Cardiac muscle cell (in vitro differentiated cells and primary cell): ENCODE results near the gene ADGRG3. TPM values are rescaled to one million over a fixed set of nuclear protein-coding genes. Genes with fewer than 3 reads are reported as not detected.

ENCODE experiments used
- DNase-seq, 2 donors: peaks; one replicate each; pipeline versions ENCODE4 v3.0.0 to v3.0.0-alpha.2; 2010 to 2017; ENCODE audit warnings: low read depth in 1 of 2, low spot score in 1 of 2
- H3K27ac ChIP-seq: fragments of 200-600 bp; sonication (generic); 2 replicates; pipeline ENCODE4 v1.5.1; 2016
- H3K27me3 ChIP-seq: fragments of 200-600 bp; sonication (generic); 2 replicates; pipeline ENCODE4 v1.6.0; 2016; ENCODE audit warnings: control low read depth
- H3K36me3 ChIP-seq: fragments of 200-600 bp; sonication (generic); 2 replicates; pipeline ENCODE4 v1.5.1; 2016; ENCODE audit warnings: control low read depth
- H3K4me1 ChIP-seq: fragments of 200-600 bp; sonication (generic); 2 replicates; pipeline ENCODE4 v1.8.1; 2017; ENCODE audit warnings: low read depth, mild to moderate bottlenecking, mixed run types
- H3K4me3 ChIP-seq: fragments of 200-600 bp; sonication (generic); 2 replicates; pipeline ENCODE4 v1.5.1; 2016; ENCODE audit warnings: mild to moderate bottlenecking
- H3K9me3 ChIP-seq: fragments of 200-600 bp; sonication (generic); 2 replicates; pipeline ENCODE4 v1.5.1; 2017; ENCODE audit warnings: low read depth, mild to moderate bottlenecking, control low read depth
- polyA plus RNA-seq: library from polyadenylated mRNA; unstranded; fragments of >200 nt; fragmentation: Nextera tagmentation; extraction: Ambion mirVana; gene quantifications from 2 replicates; pipeline ENCODE4 v1.2.1, GENCODE V29; 2016
- total RNA-seq: library from RNA; depleted of rRNA; stranded (reverse); fragments of >200 nt; gene quantifications from 2 replicates; pipeline ENCODE4 v1.2.3, GENCODE V29; 2016
- TF ChIP-seq, protein P1 (sequence below): IDR thresholded peaks from 2 replicates; pipeline ENCODE4 v1.5.1; 2012; ENCODE audit warnings: low read depth, mild to moderate bottlenecking, low read length

The ADGRG3 gene
- total and polyA plus RNA-seq, 2 experiments from 2014 or later, result not detected

DNA sequence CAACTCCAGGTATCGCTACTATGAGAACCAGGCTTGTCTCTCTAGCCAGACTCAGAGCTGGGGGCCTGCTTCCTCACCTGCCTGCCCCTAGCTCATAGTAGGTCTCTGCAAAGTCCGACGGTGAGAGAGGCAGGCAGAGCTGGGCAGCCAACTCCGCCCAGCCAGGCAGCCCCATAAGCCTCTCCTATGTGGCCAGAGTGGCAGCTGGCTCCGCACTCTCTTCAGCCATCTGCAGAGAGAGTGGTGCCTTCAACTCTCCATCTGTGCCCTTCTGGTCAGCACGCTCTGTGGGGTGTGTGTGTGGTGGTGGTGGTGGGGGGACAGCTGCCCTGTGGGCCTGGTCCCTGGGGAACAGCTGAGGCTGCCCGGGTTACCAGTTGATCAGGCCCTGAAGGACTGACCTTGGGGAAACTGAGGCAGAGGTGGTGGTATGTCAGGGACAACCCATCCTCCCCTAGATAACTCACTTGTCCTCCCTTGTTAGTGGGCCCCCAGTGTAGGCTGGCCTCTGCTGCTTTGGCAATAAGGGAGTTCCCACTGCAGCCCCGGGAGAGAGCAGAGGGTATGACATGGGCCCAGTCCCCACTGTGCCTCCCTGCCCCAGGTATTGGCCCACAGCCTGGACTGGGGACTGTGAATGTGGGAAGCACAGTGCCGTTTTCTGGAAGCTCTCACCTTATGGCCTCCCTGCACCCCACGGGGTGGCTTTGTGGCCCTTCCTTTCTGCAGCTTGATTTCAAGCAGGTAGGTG, 41.5 kb upstream of the ADGRG3 start:
- H3K9me3 ChIP-seq, result no peaks in the 10 kb centered on the region
- H3K27me3 ChIP-seq, result no peaks in the 10 kb centered on the region
- no peak for DNase-seq
- H3K4me1 ChIP-seq, result peaks cover 5% of the 10 kb centered on the region
- TF ChIP-seq, protein P1, sequence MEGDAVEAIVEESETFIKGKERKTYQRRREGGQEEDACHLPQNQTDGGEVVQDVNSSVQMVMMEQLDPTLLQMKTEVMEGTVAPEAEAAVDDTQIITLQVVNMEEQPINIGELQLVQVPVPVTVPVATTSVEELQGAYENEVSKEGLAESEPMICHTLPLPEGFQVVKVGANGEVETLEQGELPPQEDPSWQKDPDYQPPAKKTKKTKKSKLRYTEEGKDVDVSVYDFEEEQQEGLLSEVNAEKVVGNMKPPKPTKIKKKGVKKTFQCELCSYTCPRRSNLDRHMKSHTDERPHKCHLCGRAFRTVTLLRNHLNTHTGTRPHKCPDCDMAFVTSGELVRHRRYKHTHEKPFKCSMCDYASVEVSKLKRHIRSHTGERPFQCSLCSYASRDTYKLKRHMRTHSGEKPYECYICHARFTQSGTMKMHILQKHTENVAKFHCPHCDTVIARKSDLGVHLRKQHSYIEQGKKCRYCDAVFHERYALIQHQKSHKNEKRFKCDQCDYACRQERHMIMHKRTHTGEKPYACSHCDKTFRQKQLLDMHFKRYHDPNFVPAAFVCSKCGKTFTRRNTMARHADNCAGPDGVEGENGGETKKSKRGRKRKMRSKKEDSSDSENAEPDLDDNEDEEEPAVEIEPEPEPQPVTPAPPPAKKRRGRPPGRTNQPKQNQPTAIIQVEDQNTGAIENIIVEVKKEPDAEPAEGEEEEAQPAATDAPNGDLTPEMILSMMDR, result no peak
- no peaks in the 10 kb centered on the region for H3K36me3 ChIP-seq
- H3K4me3 ChIP-seq, result no peak overlapping the region
- H3K27ac ChIP-seq, result no peak overlapping the region

DNA sequence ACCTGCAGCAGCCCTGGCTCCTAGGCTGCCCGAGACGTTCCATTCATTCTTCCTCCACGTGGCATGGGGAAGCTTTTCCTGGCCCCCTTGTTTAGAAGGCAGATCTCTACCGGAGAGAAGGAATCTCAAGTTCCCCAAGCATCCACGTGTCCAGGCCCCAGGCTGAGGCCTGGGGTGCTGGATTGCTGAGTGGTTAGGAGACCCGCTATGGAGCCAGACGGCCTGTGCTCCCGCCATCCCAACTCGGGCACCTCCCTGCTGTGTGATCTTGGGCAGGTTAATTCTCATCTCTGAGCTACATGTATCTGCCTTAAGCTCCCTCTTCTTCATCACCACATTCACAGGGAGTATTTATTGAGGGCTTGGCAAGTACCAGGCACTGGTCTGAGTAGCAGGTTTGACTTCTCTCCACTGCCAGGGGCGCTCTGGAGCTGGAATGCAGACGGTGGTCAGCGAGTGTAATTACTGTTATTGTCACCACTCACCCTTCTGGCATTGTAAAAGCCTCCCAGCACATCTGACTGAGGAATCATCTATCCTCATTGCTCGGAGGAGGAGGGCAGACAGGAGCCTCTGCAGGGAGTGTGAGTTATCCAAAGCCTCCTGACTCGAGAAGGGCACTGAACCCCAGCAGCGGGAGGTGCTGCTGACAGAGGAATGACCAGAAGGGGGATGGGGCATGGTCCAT, 40.8 kb upstream of the ADGRG3 start:
- Histone ChIP-seq H3K27ac (no peak overlapping the region), H3K36me3 (no peaks in the 10 kb centered on the region), H3K4me1 (peaks cover 5% of the 10 kb centered on the region), H3K27me3 (no peaks in the 10 kb centered on the region), H3K9me3 (no peaks in the 10 kb centered on the region), H3K4me3 (no peak overlapping the region)
- DNase-seq, result peak; percentile 52 to 77
- TF ChIP-seq, protein P1, result peak; percentile 46

DNA sequence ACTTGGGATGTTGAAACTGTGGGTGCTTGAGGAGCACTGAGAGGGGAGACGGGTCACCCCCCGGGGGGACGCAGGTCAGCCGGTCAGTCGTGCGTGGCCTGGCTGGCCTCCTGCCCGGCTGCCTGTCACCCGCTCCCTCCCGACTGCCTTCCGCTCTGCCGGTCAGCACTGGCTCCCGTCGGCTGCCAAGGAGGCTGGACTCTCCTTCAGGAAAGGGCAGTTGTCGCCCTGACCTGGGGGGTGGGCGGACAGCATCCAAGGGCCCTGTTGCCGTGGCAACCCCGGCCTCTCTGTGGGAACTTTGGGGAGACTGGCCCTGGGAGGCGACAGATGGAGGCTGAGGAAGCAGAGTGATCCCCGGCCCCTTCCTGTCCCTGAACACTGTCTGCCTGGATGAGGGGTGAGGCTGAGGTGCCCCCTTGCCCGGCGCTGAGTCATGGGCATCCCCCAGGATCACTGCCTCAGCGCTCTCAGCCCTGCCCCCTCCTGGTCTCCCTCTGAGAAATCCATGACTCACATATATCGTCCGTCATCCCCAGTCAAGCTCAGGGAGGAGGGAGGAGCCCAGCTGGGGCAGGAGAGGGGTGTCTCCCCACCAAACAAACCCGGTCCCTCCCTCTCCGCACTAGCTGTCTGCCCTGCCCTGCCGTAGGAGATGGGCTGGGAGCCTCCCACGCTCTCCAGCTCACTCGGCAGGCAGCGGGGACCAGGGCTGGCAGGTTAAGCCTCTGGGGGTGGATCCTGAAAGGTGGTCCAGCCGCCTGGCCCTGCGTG, 39.9 kb upstream of the ADGRG3 start, which contains the start of gene ADGRG1:
TSS of gene ADGRG1 (plus strand) at position 623 of the 774 bp plus-strand sequence. CDS start 21,658 bp downstream, outside the sequence.
- H3K4me1 ChIP-seq, result peaks cover 5% of the 10 kb centered on the region
- no peak within 1 kb of the TSS for H3K4me3 ChIP-seq
- H3K27ac ChIP-seq, result no peak within 1 kb of the TSS
- H3K27me3 ChIP-seq, result no peaks in the 10 kb centered on the region
- no peaks in the 10 kb centered on the region for H3K36me3 ChIP-seq
- TF ChIP-seq, protein P1, result peak; percentile 18
- H3K9me3 ChIP-seq, result no peaks in the 10 kb centered on the region
- DNase-seq, result peak; percentile 34 to 97

DNA sequence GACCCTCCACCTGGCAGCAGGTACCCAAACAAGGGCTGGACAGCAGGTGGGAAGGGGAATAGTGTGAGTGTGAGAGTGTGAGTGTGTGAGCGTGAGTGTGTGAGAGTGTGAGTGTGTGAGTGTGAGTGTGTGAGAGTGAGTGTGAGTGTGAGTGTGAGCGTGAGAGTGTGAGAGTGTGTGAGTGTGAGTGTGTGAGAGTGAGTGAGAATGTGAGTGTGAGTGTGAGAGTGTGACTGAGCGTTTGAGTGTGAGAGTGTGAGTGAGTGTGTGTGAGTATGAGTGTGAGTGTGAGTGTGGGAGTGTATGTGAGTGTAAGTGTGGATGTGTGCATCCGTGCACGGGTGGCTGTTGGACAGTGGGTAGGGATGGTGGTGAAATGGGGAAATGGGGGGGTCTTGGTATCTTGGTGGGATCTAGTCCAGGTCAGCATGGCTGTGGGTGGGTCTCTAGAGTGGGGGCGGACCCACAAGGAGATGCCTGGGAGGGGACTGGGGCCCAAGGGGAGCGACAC, 39.3 kb upstream of the ADGRG3 start:
- Histone ChIP-seq H3K36me3 (no peaks in the 10 kb centered on the region), H3K4me1 (peaks cover 5% of the 10 kb centered on the region), H3K27me3 (no peaks in the 10 kb centered on the region), H3K9me3 (no peaks in the 10 kb centered on the region), H3K27ac (no peak overlapping the region), H3K4me3 (no peak overlapping the region)
- TF ChIP-seq, protein P1, result no peak
- DNase-seq, result no peak
